ENCODE data around the gene CLRN2. TPM values are rescaled to one million over a fixed set of nuclear protein-coding genes. Genes with fewer than 3 reads are reported as not detected.

CLRN2 gene
- total and polyA plus RNA-seq, 4 donors, result 0.19 TPM; not detected in 3

GRCh38 chr4:17546678-17547077 is 31.7 kb downstream of the CLRN2 start:
- Histone ChIP-seq H3K9me3 (ENCODE audit: control insufficient read depth in 4 of 4, low read length in 3 of 4) (no peaks in the 10 kb centered on the region), H3K4me3 (ENCODE audit: low read depth in 1 of 3, low read length in 3 of 3) (no peak overlapping the region), H3K36me3 (ENCODE audit: control insufficient read depth in 4 of 4, insufficient read depth in 3 of 4, low read depth in 1 of 4, low read length in 3 of 4) (no peaks in the 10 kb centered on the region), H3K27me3 (ENCODE audit: control insufficient read depth in 4 of 4, insufficient read depth in 4 of 4, low read length in 3 of 4) (no peaks in the 10 kb centered on the region), H3K27ac (ENCODE audit: low read depth in 1 of 2, low read length in 2 of 2) (no peak overlapping the region), H3K9ac (ENCODE audit: low read depth in 1 of 2, low read length in 2 of 2) (no peak overlapping the region), H3K4me1 (ENCODE audit: control insufficient read depth in 4 of 4, insufficient read depth in 4 of 4, low read length in 3 of 4) (no peaks in the 10 kb centered on the region)
- TF ChIP-seq REST (IDR thresholded peaks at IDR 0.05) (no peak), RAD21 (IDR thresholded peaks at IDR 0.05) (no peak), GABPA (IDR thresholded peaks at IDR 0.05 in 1 of 2, conservative IDR thresholded peaks at IDR 0.05 in 1 of 2) (no peak), HNF4G (IDR thresholded peaks at IDR 0.05) (no peak), ATF3 (IDR thresholded peaks at IDR 0.05) (no peak), CTCF (IDR thresholded peaks at IDR 0.05; ENCODE audit: low read depth, low read length, missing input control) (no peak), TAF1 (conservative IDR thresholded peaks at IDR 0.05) (no peak), EGR1 (IDR thresholded peaks at IDR 0.05; ENCODE audit: low read depth in 2 of 2) (no peak), SP1 (IDR thresholded peaks at IDR 0.05) (no peak), JUND (IDR thresholded peaks at IDR 0.05) (no peak), FOXA2 (IDR thresholded peaks at IDR 0.05) (no peak), ZBTB33 (IDR thresholded peaks at IDR 0.05) (no peak), MAX (IDR thresholded peaks at IDR 0.05) (no peak), RXRA (IDR thresholded peaks at IDR 0.05) (no peak)
- 90% methylated on average over 12 of the region's 12 CpGs for WGBS
- DNase-seq (ENCODE audit: low spot score), result no peak

GRCh38 chr4:17550549-17550948 is 35.6 kb downstream of the CLRN2 start:
- Histone ChIP-seq H3K4me3 (ENCODE audit: low read depth in 1 of 3, low read length in 3 of 3) (no peak overlapping the region), H3K4me1 (ENCODE audit: control insufficient read depth in 4 of 4, insufficient read depth in 4 of 4, low read length in 3 of 4) (peaks cover 2 to 12% (median 6%) of the 10 kb centered on the region in 4 donors), H3K27me3 (ENCODE audit: control insufficient read depth in 4 of 4, insufficient read depth in 4 of 4, low read length in 3 of 4) (no peaks in the 10 kb centered on the region), H3K27ac (ENCODE audit: low read depth in 1 of 2, low read length in 2 of 2) (no peak overlapping the region), H3K9ac (ENCODE audit: low read depth in 1 of 2, low read length in 2 of 2) (no peak overlapping the region), H3K36me3 (ENCODE audit: control insufficient read depth in 4 of 4, insufficient read depth in 3 of 4, low read depth in 1 of 4, low read length in 3 of 4) (no peaks in the 10 kb centered on the region), H3K9me3 (ENCODE audit: control insufficient read depth in 4 of 4, low read length in 3 of 4) (no peaks in the 10 kb centered on the region)
- 60% methylated on average over 3 of the region's 3 CpGs for WGBS
- DNase-seq (ENCODE audit: low spot score), result no peak
- no peak for TF ChIP-seq CTCF (IDR thresholded peaks at IDR 0.05; ENCODE audit: low read depth, low read length, missing input control)

Measured in liver (tissue), 9 donors.